ENCODE measurements around the gene ENO1.
A peak's percentile ranks its signal among the peaks of the same experiment; 100 is the strongest.
"Not testable (repeated sequence)": the region's sequence is repeated elsewhere in the genome, so short reads cannot be mapped to it uniquely, and the experiment has no call there.

The ENO1 gene

DNA sequence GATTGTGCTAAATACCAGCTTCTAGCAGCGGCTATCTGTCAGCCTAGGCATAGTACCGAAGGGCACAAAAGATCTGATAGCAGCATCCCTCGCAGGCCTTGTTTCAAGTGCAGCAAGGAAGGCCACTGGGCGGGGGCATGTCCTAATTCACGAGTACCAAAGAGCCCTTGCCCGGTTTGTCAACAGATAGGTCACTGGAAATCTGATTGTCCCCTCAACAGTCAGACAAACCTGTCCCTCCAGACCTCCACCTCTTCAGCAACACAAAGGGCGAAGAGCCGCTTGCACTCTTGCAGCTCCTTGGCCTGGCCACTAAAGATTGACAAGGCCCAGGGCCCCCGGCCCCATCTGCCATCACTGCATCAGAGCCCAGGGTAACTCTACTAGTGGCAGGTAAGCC, 44.5 kb upstream of the ENO1 start:
- H3K23ac ChIP-seq (ENCODE audit: low read depth, low read length, poor library complexity): no peak overlapping the region
- H3K36me3 ChIP-seq (replicated peaks in 1 of 2; ENCODE audit: control insufficient read depth in 2 of 2, insufficient read depth in 2 of 2, low read length in 2 of 2): no peaks in the 10 kb centered on the region
- no peak overlapping the region for H2AK5ac ChIP-seq (ENCODE audit: low read depth, low read length)
- H2BK120ac ChIP-seq (ENCODE audit: low read depth, low read length): no peak overlapping the region
- H3K9ac ChIP-seq (ENCODE audit: low read depth, low read length, poor library complexity): no peak overlapping the region
- WGBS, 2 donors (ENCODE audit: extremely low coverage in 2 of 2, insufficient read length in 2 of 2, insufficient replicate concordance in 1 of 2): no CpG with 5 or more reads among the region's 9 CpGs
- peaks cover 0 to 37% (median 0%) of the 10 kb centered on the region in 3 experiments for H3K27me3 ChIP-seq (ENCODE audit: control insufficient read depth in 3 of 3, insufficient read depth in 3 of 3, low read depth in 1 of 3, low read length in 3 of 3)
- H3K14ac ChIP-seq (ENCODE audit: low read length): no peak overlapping the region
- H4K8ac ChIP-seq (ENCODE audit: low read depth, low read length): no peak overlapping the region
- no peak overlapping the region for H4K91ac ChIP-seq (ENCODE audit: low read depth, low read length, poor library complexity)
- no peaks in the 10 kb centered on the region for H3K9me3 ChIP-seq (replicated peaks in 1 of 2; ENCODE audit: control insufficient read depth in 2 of 2, insufficient read depth in 1 of 2, low read depth in 1 of 2, low read length in 2 of 2)
- DNase-seq (ENCODE audit: low spot score): no peak
- H2BK15ac ChIP-seq (ENCODE audit: low read length): no peak overlapping the region
- no peaks in the 10 kb centered on the region for H3K79me1 ChIP-seq (ENCODE audit: low read depth, low read length)
- no peak overlapping the region for H2BK5ac ChIP-seq (ENCODE audit: low read length)
- H3K4ac ChIP-seq (ENCODE audit: low read length): no peak overlapping the region
- H3K27ac ChIP-seq (replicated peaks; ENCODE audit: low read length): no peak overlapping the region
- no peak overlapping the region for H3K4me2 ChIP-seq (ENCODE audit: insufficient read depth, low read length, poor library complexity, severe bottlenecking)
- H3K4me1 ChIP-seq (ENCODE audit: control insufficient read depth in 2 of 2, insufficient read depth in 1 of 2, low read depth in 1 of 2, low read length in 2 of 2): no peaks in the 10 kb centered on the region
- no peak overlapping the region for H2AFZ ChIP-seq (ENCODE audit: low read length)
- no peak overlapping the region for H3K18ac ChIP-seq (ENCODE audit: low read length)
- H2BK12ac ChIP-seq (ENCODE audit: low read length): no peak overlapping the region
- no peak overlapping the region for H3K4me3 ChIP-seq (ENCODE audit: low read length in 2 of 2)

DNA sequence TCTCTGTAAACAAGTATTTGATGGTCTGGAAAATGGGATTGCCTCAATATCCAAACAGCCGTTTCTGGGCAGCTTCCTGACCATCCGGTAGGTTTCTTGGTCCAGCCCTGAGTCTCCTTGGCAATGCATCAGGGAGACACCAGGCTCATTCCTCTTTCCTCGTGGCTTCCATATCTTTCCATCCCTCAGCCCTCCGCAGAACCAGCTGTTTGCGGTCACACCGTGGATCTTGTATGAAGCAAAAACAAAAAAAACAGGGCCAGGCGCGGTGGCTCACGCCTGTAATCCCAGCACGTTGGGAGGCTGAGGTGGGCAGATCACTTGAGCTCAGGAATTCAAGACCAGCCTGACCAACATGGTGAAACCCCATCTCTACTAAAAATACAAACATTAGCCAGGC, 39.0 kb upstream of the ENO1 start:
- H3K4me1 ChIP-seq (ENCODE audit: control insufficient read depth in 2 of 2, insufficient read depth in 1 of 2, low read depth in 1 of 2, low read length in 2 of 2): peaks cover 9 to 14% of the 10 kb centered on the region in 2 donors
- H3K9me3 ChIP-seq (replicated peaks in 1 of 2; ENCODE audit: control insufficient read depth in 2 of 2, insufficient read depth in 1 of 2, low read depth in 1 of 2, low read length in 2 of 2); H2BK15ac ChIP-seq (ENCODE audit: low read length); H4K8ac ChIP-seq (ENCODE audit: low read depth, low read length); H2AFZ ChIP-seq (ENCODE audit: low read length); H2BK5ac ChIP-seq (ENCODE audit: low read length); H3K36me3 ChIP-seq (replicated peaks in 1 of 2; ENCODE audit: control insufficient read depth in 2 of 2, insufficient read depth in 2 of 2, low read length in 2 of 2); H3K4me3 ChIP-seq (ENCODE audit: low read length in 2 of 2); H3K9ac ChIP-seq (ENCODE audit: low read depth, low read length, poor library complexity); H3K4me2 ChIP-seq (ENCODE audit: insufficient read depth, low read length, poor library complexity, severe bottlenecking); H3K23ac ChIP-seq (ENCODE audit: low read depth, low read length, poor library complexity); H3K4ac ChIP-seq (ENCODE audit: low read length); H2BK120ac ChIP-seq (ENCODE audit: low read depth, low read length); H3K27ac ChIP-seq (replicated peaks; ENCODE audit: low read length); H3K79me1 ChIP-seq (ENCODE audit: low read depth, low read length); H2BK12ac ChIP-seq (ENCODE audit: low read length); DNase-seq (ENCODE audit: low spot score); H3K14ac ChIP-seq (ENCODE audit: low read length); H4K91ac ChIP-seq (ENCODE audit: low read depth, low read length, poor library complexity); H2AK5ac ChIP-seq (ENCODE audit: low read depth, low read length); H3K18ac ChIP-seq (ENCODE audit: low read length): not testable (repeated sequence)
- H3K27me3 ChIP-seq (ENCODE audit: control insufficient read depth in 3 of 3, insufficient read depth in 3 of 3, low read depth in 1 of 3, low read length in 3 of 3): peaks cover 0 to 16% (median 0%) of the 10 kb centered on the region in 3 experiments
- no CpG with 5 or more reads among the region's 10 CpGs for WGBS, 2 donors (ENCODE audit: extremely low coverage in 2 of 2, insufficient read length in 2 of 2, insufficient replicate concordance in 1 of 2)

DNA sequence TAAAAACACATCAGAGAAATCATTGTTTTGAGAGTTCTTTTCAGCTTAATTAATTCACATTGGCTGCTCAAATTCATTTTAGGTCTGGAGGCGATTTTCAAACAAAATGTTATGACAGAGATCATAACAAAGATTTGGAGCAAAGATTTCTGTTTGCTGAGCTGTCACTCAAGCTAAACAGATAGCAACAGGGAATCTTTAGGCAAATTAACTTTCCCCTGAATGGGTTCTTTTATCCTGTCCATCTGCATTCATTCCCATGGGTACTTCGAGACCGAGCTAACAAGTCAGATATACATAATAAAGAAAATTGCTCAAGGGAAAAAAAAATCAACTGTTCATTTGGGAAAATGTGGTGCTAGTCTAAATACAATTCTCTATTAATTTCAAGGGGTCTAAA, 37.0 kb upstream of the ENO1 start:
- Histone ChIP-seq H3K79me1 (ENCODE audit: low read depth, low read length) (no peaks in the 10 kb centered on the region), H3K9ac (ENCODE audit: low read depth, low read length, poor library complexity) (no peak overlapping the region), H3K4ac (ENCODE audit: low read length) (no peak overlapping the region), H3K36me3 (replicated peaks in 1 of 2; ENCODE audit: control insufficient read depth in 2 of 2, insufficient read depth in 2 of 2, low read length in 2 of 2) (no peaks in the 10 kb centered on the region), H3K9me3 (replicated peaks in 1 of 2; ENCODE audit: control insufficient read depth in 2 of 2, insufficient read depth in 1 of 2, low read depth in 1 of 2, low read length in 2 of 2) (peaks cover 6 to 8% of the 10 kb centered on the region in 2 donors), H2BK12ac (ENCODE audit: low read length) (no peak overlapping the region), H2BK120ac (ENCODE audit: low read depth, low read length) (no peak overlapping the region), H3K14ac (ENCODE audit: low read length) (no peak overlapping the region), H3K4me3 (ENCODE audit: low read length in 2 of 2) (no peak overlapping the region), H4K91ac (ENCODE audit: low read depth, low read length, poor library complexity) (no peak overlapping the region), H3K4me2 (ENCODE audit: insufficient read depth, low read length, poor library complexity, severe bottlenecking) (no peak overlapping the region), H3K18ac (ENCODE audit: low read length) (no peak overlapping the region), H4K8ac (ENCODE audit: low read depth, low read length) (no peak overlapping the region), H3K27ac (replicated peaks; ENCODE audit: low read length) (no peak overlapping the region), H3K27me3 (ENCODE audit: control insufficient read depth in 3 of 3, insufficient read depth in 3 of 3, low read depth in 1 of 3, low read length in 3 of 3) (no peaks in the 10 kb centered on the region), H2BK15ac (ENCODE audit: low read length) (no peak overlapping the region), H3K4me1 (ENCODE audit: control insufficient read depth in 2 of 2, insufficient read depth in 1 of 2, low read depth in 1 of 2, low read length in 2 of 2) (peaks cover 9 to 14% of the 10 kb centered on the region in 2 donors), H2AFZ (ENCODE audit: low read length) (no peak overlapping the region), H2AK5ac (ENCODE audit: low read depth, low read length) (no peak overlapping the region), H2BK5ac (ENCODE audit: low read length) (no peak overlapping the region), H3K23ac (ENCODE audit: low read depth, low read length, poor library complexity) (no peak overlapping the region)
- peak; percentile 37 for DNase-seq (ENCODE audit: low spot score)
- WGBS, 2 donors (ENCODE audit: extremely low coverage in 2 of 2, insufficient read length in 2 of 2, insufficient replicate concordance in 1 of 2): no CpG with 5 or more reads among the region's 3 CpGs

DNA sequence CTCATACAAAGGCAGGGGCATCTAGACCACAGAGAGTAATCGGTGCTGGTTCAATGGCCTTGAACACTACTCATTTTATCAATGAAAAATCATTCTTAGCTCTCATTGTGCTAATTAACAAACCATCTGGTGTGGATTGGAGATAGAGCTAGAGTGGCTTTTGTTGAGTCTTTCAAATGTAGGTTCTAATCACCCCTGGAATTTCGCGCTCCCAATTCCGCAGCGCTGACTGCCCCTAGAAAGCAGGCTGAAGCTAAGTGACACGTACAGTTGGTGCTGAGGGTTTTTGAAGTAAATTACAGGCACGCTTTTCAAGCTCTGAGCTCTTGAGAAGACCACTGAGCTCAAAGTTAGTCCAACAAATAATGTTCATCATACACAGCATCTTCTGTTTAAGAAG, 36.0 kb upstream of the ENO1 start:
- Histone ChIP-seq H2AFZ (ENCODE audit: low read length) (no peak overlapping the region), H3K79me1 (ENCODE audit: low read depth, low read length) (no peaks in the 10 kb centered on the region), H3K18ac (ENCODE audit: low read length) (no peak overlapping the region), H2BK12ac (ENCODE audit: low read length) (no peak overlapping the region), H3K4me3 (ENCODE audit: low read length in 2 of 2) (no peak overlapping the region), H3K36me3 (replicated peaks in 1 of 2; ENCODE audit: control insufficient read depth in 2 of 2, insufficient read depth in 2 of 2, low read length in 2 of 2) (no peaks in the 10 kb centered on the region), H2BK15ac (ENCODE audit: low read length) (no peak overlapping the region), H2BK5ac (ENCODE audit: low read length) (no peak overlapping the region), H2AK5ac (ENCODE audit: low read depth, low read length) (no peak overlapping the region), H3K4ac (ENCODE audit: low read length) (no peak overlapping the region), H3K9me3 (replicated peaks in 1 of 2; ENCODE audit: control insufficient read depth in 2 of 2, insufficient read depth in 1 of 2, low read depth in 1 of 2, low read length in 2 of 2) (peaks cover 8 to 12% of the 10 kb centered on the region in 2 donors), H3K4me2 (ENCODE audit: insufficient read depth, low read length, poor library complexity, severe bottlenecking) (no peak overlapping the region), H4K8ac (ENCODE audit: low read depth, low read length) (no peak overlapping the region), H4K91ac (ENCODE audit: low read depth, low read length, poor library complexity) (no peak overlapping the region), H2BK120ac (ENCODE audit: low read depth, low read length) (no peak overlapping the region), H3K14ac (ENCODE audit: low read length) (no peak overlapping the region), H3K4me1 (ENCODE audit: control insufficient read depth in 2 of 2, insufficient read depth in 1 of 2, low read depth in 1 of 2, low read length in 2 of 2) (peaks cover 9 to 14% of the 10 kb centered on the region in 2 donors), H3K9ac (ENCODE audit: low read depth, low read length, poor library complexity) (no peak overlapping the region), H3K27me3 (ENCODE audit: control insufficient read depth in 3 of 3, insufficient read depth in 3 of 3, low read depth in 1 of 3, low read length in 3 of 3) (no peaks in the 10 kb centered on the region), H3K23ac (ENCODE audit: low read depth, low read length, poor library complexity) (no peak overlapping the region), H3K27ac (replicated peaks; ENCODE audit: low read length) (peak overlapping the region; percentile 86)
- WGBS, 2 donors (ENCODE audit: extremely low coverage in 2 of 2, insufficient read length in 2 of 2, insufficient replicate concordance in 1 of 2): no CpG with 5 or more reads among the region's 7 CpGs
- DNase-seq (ENCODE audit: low spot score): no peak
